Activated T-cell treated with anti-CD3 and anti-CD28 coated beads, Interleukin-2, amount 50 U/mL, for 4 hours (primary cell): Measurements from ENCODE around the gene TM7SF2. TPM values are rescaled to one million over a fixed set of nuclear protein-coding genes. Genes with fewer than 3 reads are reported as not detected.
A peak's percentile ranks its signal among the peaks of the same experiment; 100 is the strongest.
"Not testable (repeated sequence)": the region's sequence is repeated elsewhere in the genome, so short reads cannot be mapped to it uniquely, and the experiment has no call there.

Experiments used
- ATAC-seq, 2 donors: fragments of 200-7000 bp; cut with Tn5 transposase; one replicate each; pipeline ENCODE4 v1.10.0; 2021
- DNase-seq: peaks from one replicate; pipeline ENCODE4 v3.0.0-alpha.2; 2020
- H3K27me3 Mint-ChIP-seq: one replicate; pipeline ENCODE4 v1.8.0; 2021; ENCODE audit warnings: low read depth, mixed read lengths
- H3K36me3 Mint-ChIP-seq: one replicate; pipeline ENCODE4 v1.8.0; 2022; ENCODE audit warnings: mixed read lengths; ENCODE audit not compliant: insufficient read depth
- H3K4me1 Mint-ChIP-seq: one replicate; pipeline ENCODE4 v1.8.0; 2021; ENCODE audit warnings: low read depth, mixed read lengths
- H3K4me3 Mint-ChIP-seq: one replicate; pipeline ENCODE4 v1.8.0; 2021; ENCODE audit warnings: mild to moderate bottlenecking, moderate library complexity, mixed read lengths
- H3K9me3 Mint-ChIP-seq: one replicate; pipeline ENCODE4 v1.8.0; 2021; ENCODE audit warnings: mixed read lengths
- total RNA-seq, 3 donors: library from RNA; stranded (reverse); gene quantifications; one replicate each; pipeline ENCODE4 v1.2.1, GENCODE V29; 2021

Gene TM7SF2
- total RNA-seq, 3 donors from 2014 or later: 18.4 to 19.4 (median 18.7) TPM

- Mint-ChIP-seq H3K4me1 (peaks cover 37% of the 10 kb centered on the region), H3K36me3 (peaks cover 12% of the 10 kb centered on the region), H3K27me3 (no peaks in the 10 kb centered on the region), H3K4me3 (peak within 1 kb of the TSS; percentile 99), H3K9me3 (no peaks in the 10 kb centered on the region)
- DNase-seq (peak; percentile 88), ATAC-seq (peak; percentile 84 to 87)
Observed at GRCh38 chr11:65134240-65134951, 22.7 kb downstream of the TM7SF2 start, which contains the start of gene SYVN1. SYVN1 (minus strand) TSS chr11:65134519; CDS start chr11:65133601, 918 bp downstream.

DNA sequence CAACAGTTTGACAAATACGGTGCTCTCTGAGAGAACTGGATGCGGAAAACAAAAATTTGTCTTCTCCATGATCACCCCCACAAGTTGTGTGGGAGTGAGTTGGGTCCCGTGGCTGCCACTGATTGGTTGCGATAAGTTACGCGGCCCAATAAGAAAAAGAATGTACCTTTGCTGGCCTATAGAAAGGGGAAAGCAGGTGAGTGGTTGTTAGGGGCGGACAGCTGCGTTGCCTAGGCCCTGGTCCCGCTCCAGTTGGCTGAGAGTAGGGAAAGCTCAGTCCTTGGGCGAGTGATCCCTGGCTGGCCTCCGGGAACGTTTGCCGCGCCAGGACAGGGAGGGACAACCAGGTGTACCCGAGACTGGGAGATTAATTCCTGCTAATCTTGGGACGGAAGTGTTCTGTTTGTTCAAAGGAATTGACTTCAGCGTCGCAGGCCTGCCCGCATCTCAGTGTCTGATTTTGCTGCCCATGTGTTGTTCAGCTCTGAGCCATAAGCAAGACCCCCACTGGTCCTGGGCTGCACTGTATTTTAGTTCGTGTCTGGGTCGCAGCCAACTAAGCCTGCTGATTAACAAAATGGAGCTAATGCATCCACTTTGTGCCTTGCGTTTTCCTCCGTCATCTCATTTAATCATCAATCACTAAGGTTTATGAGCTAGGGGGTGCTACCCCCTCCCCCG, 23.4 kb downstream of the TM7SF2 start:
- peaks cover 12% of the 10 kb centered on the region for H3K36me3 Mint-ChIP-seq
- ATAC-seq (peak; percentile 87 to 89), DNase-seq (peak; percentile 76)
- H3K4me3 Mint-ChIP-seq: peak overlapping the region; percentile 99
- no peaks in the 10 kb centered on the region for H3K27me3 Mint-ChIP-seq
- H3K4me1 Mint-ChIP-seq: peaks cover 37% of the 10 kb centered on the region
- no peaks in the 10 kb centered on the region for H3K9me3 Mint-ChIP-seq

GRCh38 chr11:65135633-65136145, 24.0 kb downstream of the TM7SF2 start:
- DNase-seq (no peak), ATAC-seq (no peak)
- Mint-ChIP-seq H3K9me3 (no peaks in the 10 kb centered on the region), H3K36me3 (peaks cover 12% of the 10 kb centered on the region), H3K4me1 (peaks cover 37% of the 10 kb centered on the region), H3K4me3 (peak overlapping the region; percentile 99), H3K27me3 (no peaks in the 10 kb centered on the region)

DNA sequence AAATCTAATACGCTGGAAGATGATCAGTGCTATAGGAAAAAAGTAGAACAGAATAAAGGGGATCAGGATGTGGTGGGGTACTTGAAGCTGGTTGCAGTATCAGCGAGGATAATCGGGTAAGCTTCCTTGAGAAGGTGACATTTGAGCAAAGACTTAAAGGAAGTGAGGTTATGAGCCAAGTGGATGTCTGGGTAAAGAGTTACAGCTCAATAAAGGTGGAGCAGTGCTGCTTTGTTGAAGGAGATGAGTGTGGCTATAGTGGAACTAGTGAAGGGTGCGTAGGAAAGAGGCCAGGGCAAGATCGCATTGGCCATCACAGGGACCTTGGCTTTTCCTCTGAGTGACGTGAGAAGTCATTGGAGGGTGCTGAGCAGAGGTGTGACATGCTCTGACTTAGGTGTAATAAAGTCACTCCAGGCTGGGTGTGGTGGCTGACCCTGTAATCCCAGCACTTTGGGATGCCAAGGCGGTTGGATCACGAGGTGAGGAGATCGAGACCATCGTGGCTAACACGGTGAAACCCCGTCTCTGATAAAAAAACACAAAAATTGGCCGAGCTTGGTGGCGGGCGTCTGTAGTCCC, 24.9 kb downstream of the TM7SF2 start:
- no peak for DNase-seq
- peaks cover 36% of the 10 kb centered on the region for H3K4me1 Mint-ChIP-seq

GRCh38 chr11:65141896-65142494, 30.3 kb downstream of the TM7SF2 start:
- ATAC-seq (no peak), DNase-seq (no peak)
- no peak overlapping the region for H3K4me3 Mint-ChIP-seq
- peaks cover 3% of the 10 kb centered on the region for H3K27me3 Mint-ChIP-seq
- H3K4me1 Mint-ChIP-seq: peaks cover 5% of the 10 kb centered on the region
- H3K36me3 Mint-ChIP-seq: no peaks in the 10 kb centered on the region
- no peaks in the 10 kb centered on the region for H3K9me3 Mint-ChIP-seq

More for the DNA sequence above, 24.9 kb downstream of the TM7SF2 start:
- H3K36me3 Mint-ChIP-seq: peaks cover 8% of the 10 kb centered on the region
- H3K27me3 Mint-ChIP-seq: no peaks in the 10 kb centered on the region
- no peak for ATAC-seq
- no peaks in the 10 kb centered on the region for H3K9me3 Mint-ChIP-seq
- peak overlapping the region; percentile 72 for H3K4me3 Mint-ChIP-seq

GRCh38 chr11:65147352-65148075, 35.8 kb downstream of the TM7SF2 start:
- Mint-ChIP-seq H3K4me3 (no peak overlapping the region), H3K4me1 (no peaks in the 10 kb centered on the region), H3K27me3 (peaks cover 5% of the 10 kb centered on the region), H3K36me3 (no peaks in the 10 kb centered on the region), H3K9me3 (no peaks in the 10 kb centered on the region)
- ATAC-seq (no peak), DNase-seq (no peak)

DNA sequence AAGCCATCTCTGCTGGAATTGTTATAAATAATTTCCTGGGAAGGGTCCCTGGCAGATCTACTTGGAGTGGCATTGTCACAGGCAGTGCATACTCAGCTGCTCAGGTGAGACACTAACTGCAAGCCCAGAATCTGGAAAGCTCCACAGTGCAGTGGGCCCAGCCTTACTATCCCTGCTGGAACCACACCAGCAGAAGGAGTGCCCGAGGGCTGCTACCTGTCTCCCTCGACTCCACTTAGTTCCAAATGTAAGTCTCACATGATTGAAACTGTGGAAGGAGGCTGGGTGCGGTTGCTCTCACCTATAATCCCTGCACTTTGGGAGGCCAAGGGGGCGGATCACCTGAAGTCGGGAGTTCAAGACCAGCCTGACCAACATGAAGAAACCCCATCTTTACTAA, 37.0 kb downstream of the TM7SF2 start:
- DNase-seq (no peak), ATAC-seq (no peak)
- Mint-ChIP-seq H3K9me3 (no peaks in the 10 kb centered on the region), H3K36me3 (no peaks in the 10 kb centered on the region), H3K4me1 (no peaks in the 10 kb centered on the region), H3K4me3 (no peak overlapping the region), H3K27me3 (peaks cover 5% of the 10 kb centered on the region)

DNA sequence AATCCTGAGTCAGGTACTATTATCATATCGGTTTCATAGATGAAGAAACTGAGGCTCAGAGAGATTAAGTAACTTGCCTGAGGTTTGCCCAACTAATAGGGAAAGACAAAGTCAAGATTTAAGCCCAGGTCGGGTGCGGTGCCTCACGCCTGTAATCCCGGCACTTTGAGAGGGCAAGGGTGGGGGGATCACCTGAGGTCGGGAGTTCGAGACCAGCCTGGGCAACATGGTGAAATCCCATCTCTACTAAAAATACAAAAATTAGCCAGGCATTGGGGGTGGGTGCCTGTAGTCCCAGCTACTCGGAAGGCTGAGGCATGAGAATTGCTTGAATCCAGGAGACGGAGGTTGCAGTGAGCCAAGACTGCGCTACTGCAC, 38.4 kb downstream of the TM7SF2 start:
- not testable (repeated sequence) for ATAC-seq, H3K9me3 Mint-ChIP-seq, H3K4me3 Mint-ChIP-seq, H3K4me1 Mint-ChIP-seq, H3K27me3 Mint-ChIP-seq, DNase-seq, H3K36me3 Mint-ChIP-seq

GRCh38 chr11:65150509-65151299, 39.0 kb downstream of the TM7SF2 start:
- ATAC-seq: peak; percentile 59 to 73
- H3K36me3 Mint-ChIP-seq: no peaks in the 10 kb centered on the region
- H3K4me3 Mint-ChIP-seq: no peak overlapping the region
- no peak for DNase-seq
- no peaks in the 10 kb centered on the region for H3K9me3 Mint-ChIP-seq
- no peaks in the 10 kb centered on the region for H3K4me1 Mint-ChIP-seq
- H3K27me3 Mint-ChIP-seq: peaks cover 1% of the 10 kb centered on the region

DNA sequence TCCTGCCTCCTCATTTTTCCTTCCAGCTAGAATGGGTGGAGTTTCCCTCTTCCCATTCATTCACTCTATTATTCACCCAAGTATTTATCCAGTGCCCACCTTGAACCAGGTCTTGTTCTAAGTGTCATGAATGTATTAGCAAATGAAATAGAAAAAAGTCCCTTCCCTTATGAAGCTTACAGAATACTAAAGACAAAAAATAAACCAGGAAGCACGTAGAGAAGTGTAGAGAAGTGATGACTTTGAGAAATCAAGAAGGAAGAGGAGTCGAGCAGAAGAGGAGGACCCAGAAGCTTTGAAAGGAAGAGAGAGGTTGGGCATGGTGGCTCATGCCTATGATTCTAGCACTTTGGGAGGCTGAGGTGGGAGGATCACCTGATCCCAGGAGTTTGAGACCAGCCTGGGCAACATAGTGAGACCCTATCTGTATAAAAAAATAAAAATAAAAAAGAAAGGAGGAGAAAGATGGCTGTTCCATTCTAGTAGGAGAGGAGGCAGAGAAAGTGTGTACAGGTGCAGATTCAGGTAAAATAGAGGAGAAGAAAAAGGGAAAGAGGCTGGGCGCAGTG, 39.7 kb downstream of the TM7SF2 start:
- H3K9me3 Mint-ChIP-seq: no peaks in the 10 kb centered on the region
- no peak overlapping the region for H3K4me3 Mint-ChIP-seq
- no peaks in the 10 kb centered on the region for H3K36me3 Mint-ChIP-seq
- ATAC-seq: no peak
- no peaks in the 10 kb centered on the region for H3K4me1 Mint-ChIP-seq
- peaks cover 1% of the 10 kb centered on the region for H3K27me3 Mint-ChIP-seq
- no peak for DNase-seq

GRCh38 chr11:65152122-65152521, 40.5 kb downstream of the TM7SF2 start:
- Mint-ChIP-seq H3K9me3 (no peaks in the 10 kb centered on the region), H3K36me3 (no peaks in the 10 kb centered on the region), H3K27me3 (peaks cover 1% of the 10 kb centered on the region), H3K4me3 (no peak overlapping the region), H3K4me1 (no peaks in the 10 kb centered on the region)
- DNase-seq: no peak
- ATAC-seq: no peak

DNA sequence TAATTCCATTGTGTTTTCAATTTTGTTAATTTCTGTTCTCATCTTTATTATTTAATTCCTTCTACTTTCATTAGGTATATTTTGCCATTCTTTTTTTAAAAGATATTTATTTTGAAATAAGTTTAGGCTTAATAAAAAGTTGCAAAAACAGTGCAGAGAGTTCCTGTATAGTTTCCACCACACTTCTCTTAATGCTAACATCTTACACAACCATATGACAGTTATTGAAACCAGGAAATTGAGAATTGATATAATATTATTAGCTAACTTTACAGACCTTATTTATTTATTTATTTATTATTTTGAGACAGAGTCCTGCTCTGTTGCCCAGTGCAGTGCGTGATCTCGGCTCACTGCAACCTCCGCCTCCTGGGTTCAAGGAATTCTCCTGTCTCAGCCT, 44.6 kb downstream of the TM7SF2 start:
- no peaks in the 10 kb centered on the region for H3K36me3 Mint-ChIP-seq
- H3K4me1 Mint-ChIP-seq: no peaks in the 10 kb centered on the region
- H3K4me3 Mint-ChIP-seq: no peak overlapping the region
- no peaks in the 10 kb centered on the region for H3K9me3 Mint-ChIP-seq
- ATAC-seq (no peak), DNase-seq (no peak)
- H3K27me3 Mint-ChIP-seq: peaks cover 4% of the 10 kb centered on the region

GRCh38 chr11:65156926-65157325, 45.3 kb downstream of the TM7SF2 start:
- DNase-seq (no peak), ATAC-seq (no peak)
- Mint-ChIP-seq H3K27me3 (peaks cover 4% of the 10 kb centered on the region), H3K9me3 (no peaks in the 10 kb centered on the region), H3K4me3 (no peak overlapping the region), H3K36me3 (no peaks in the 10 kb centered on the region), H3K4me1 (no peaks in the 10 kb centered on the region)
